Measurements from ENCODE around the gene STT3B. TPM values are rescaled to one million over a fixed set of nuclear protein-coding genes. Genes with fewer than 3 reads are reported as not detected.

STT3B gene
- total RNA-seq, 1 experiment from 2014 or later, result 149 TPM

DNA sequence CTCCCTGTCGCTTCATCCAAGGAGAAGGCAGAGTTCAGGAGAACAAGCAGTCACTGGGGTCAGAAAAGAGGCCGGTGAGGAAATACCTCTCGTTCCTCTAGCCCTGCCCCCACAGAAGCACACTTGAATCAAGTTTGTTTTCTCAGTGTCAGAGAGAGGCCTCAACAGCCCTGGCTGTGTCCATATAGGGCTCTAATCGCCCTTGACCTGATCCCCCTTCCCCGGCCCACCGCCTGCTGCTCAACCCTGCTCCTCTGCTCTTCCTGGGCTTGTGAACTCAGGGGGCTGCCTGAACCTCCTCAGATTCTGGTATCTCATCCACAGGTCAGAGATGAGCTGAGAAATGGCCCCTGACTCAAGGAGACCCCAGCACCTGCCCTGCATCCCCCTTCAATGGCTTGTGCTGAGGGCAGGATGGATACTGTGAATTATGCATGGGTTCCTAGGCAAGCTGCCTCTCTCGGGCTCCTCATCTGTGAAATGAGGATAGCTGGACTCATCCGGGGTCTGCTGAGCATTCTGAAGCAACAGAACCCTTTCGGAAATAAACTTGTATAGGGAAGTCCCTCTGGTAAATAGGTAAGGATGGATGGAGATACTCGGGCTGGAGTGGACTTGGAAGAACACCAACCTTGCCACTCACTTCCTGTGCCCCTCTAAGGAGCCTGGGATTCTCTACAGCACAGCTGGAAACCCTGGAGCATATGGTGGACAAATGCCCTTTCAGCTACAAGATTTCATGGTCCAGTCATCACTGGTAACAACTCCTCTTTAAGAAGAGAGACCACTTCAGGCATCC, 147.5 kb downstream of the STT3B start:
- BruUV-seq (replicated peaks), result no TSS peak
- Histone ChIP-seq H3K9me3 (ENCODE audit: low read length) (no peaks in the 10 kb centered on the region), H3K4me3 (ENCODE audit: low read length) (no peak overlapping the region), H3K79me2 (ENCODE audit: low read length) (no peaks in the 10 kb centered on the region), H3K27me3 (ENCODE audit: low read length) (no peaks in the 10 kb centered on the region), H3K4me2 (ENCODE audit: low read length) (no peak overlapping the region), H4K20me1 (ENCODE audit: low read length) (no peaks in the 10 kb centered on the region), H3K4me1 (ENCODE audit: insufficient read depth, low read length) (no peaks in the 10 kb centered on the region), H2AFZ (ENCODE audit: low read length) (no peak overlapping the region), H3K9ac (ENCODE audit: low read length) (no peak overlapping the region), H3F3A (ENCODE audit: low read length, unreplicated experiment) (no peaks in the 10 kb centered on the region), H3K9me2 (replicated peaks; ENCODE audit: low read length) (no peaks in the 10 kb centered on the region), H3K36me3 (ENCODE audit: low read depth, low read length) (peaks cover 9% of the 10 kb centered on the region), H3K27ac (ENCODE audit: low read length) (no peak overlapping the region)
- ATAC-seq (no peak), DNase-seq (no peak)
- TF ChIP-seq, protein P1, sequence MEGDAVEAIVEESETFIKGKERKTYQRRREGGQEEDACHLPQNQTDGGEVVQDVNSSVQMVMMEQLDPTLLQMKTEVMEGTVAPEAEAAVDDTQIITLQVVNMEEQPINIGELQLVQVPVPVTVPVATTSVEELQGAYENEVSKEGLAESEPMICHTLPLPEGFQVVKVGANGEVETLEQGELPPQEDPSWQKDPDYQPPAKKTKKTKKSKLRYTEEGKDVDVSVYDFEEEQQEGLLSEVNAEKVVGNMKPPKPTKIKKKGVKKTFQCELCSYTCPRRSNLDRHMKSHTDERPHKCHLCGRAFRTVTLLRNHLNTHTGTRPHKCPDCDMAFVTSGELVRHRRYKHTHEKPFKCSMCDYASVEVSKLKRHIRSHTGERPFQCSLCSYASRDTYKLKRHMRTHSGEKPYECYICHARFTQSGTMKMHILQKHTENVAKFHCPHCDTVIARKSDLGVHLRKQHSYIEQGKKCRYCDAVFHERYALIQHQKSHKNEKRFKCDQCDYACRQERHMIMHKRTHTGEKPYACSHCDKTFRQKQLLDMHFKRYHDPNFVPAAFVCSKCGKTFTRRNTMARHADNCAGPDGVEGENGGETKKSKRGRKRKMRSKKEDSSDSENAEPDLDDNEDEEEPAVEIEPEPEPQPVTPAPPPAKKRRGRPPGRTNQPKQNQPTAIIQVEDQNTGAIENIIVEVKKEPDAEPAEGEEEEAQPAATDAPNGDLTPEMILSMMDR (conservative IDR thresholded peaks at IDR 0.05; ENCODE audit: low read depth, low read length), result no peak
- TF ChIP-seq EZH2 (IDR thresholded peaks at IDR 0.05; ENCODE audit: low read length, unreplicated experiment), result no peak
- TF ChIP-seq EZH2phosphoT487 (IDR thresholded peaks at IDR 0.05; ENCODE audit: borderline replicate concordance, low read length), result no peak
- ChIA-PET CTCF (no interaction called here), POLR2A (ENCODE audit: unreplicated experiment) (no interaction called here)
- intact Hi-C loops (cut with micrococcal nuclease), result no loop called here
